ENCODE results near the gene SENP3.

Gene SENP3

GRCh38 chr17:7577327-7578199 is 15.8 kb downstream of the SENP3 start:
- no peak for DNase-seq (ENCODE audit: low read depth in 2 of 2)

DNA sequence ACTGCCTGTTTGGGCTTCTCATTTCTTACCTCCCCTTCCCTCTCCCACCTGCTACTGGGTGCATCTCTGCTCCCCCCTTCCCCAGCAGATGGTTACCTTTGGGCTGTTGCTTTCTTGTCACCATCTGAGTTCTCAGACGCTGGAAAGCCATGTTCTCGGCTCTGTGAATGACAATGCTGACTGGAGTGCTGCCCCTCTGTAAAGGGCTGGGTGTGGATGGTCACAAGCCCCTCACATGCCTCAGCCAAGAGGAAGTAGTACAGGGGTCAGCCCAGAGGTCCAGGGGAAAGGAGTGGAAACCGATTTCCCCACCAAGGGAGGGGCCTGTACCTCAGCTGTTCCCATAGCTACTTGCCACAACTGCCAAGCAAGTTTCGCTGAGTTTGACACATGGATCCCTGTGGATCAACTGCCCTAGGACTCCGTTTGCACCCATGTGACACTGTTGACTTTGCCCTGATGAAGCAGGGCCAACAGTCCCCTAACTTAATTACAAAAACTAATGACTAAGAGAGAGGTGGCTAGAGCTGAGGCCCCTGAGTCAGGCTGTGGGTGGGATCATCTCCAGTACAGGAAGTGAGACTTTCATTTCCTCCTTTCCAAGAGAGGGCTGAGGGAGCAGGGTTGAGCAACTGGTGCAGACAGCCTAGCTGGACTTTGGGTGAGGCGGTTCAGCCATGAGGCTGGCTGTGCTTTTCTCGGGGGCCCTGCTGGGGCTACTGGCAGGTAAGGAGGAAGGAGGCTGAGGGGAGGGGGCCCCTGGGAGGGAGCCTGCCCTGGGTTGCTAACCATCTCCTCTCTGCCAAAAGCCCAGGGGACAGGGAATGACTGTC is 17.5 kb downstream of the SENP3 start, which contains the start of gene CD68:
Gene CD68, plus strand, starts transcription at position 638 of the 833 bp plus-strand sequence. Its CDS starts 40 bp downstream, at position 678.
- peak in 1 of 2 donors; percentile 51 for DNase-seq (ENCODE audit: low read depth in 2 of 2)

DNA sequence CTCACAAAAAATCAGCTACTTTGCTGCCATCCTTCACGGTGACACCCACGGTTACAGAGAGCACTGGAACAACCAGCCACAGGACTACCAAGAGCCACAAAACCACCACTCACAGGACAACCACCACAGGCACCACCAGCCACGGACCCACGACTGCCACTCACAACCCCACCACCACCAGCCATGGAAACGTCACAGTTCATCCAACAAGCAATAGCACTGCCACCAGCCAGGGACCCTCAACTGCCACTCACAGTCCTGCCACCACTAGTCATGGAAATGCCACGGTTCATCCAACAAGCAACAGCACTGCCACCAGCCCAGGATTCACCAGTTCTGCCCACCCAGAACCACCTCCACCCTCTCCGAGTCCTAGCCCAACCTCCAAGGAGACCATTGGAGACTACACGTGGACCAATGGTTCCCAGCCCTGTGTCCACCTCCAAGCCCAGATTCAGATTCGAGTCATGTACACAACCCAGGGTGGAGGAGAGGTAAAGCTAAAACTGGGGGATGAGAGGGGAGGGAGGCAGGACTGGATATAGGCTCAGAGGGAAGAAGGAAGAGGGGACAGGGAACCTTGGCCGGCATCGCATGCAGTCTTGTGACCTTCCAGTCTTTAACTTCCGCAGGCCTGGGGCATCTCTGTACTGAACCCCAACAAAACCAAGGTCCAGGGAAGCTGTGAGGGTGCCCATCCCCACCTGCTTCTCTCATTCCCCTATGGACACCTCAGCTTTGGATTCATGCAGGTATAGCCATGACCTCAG is 18.3 kb downstream of the SENP3 start:
- DNase-seq (ENCODE audit: low read depth in 2 of 2), result no peak

GRCh38 chr17:7580604-7581575 is 19.2 kb downstream of the SENP3 start:
- DNase-seq (ENCODE audit: low read depth in 2 of 2), result no peak

DNA sequence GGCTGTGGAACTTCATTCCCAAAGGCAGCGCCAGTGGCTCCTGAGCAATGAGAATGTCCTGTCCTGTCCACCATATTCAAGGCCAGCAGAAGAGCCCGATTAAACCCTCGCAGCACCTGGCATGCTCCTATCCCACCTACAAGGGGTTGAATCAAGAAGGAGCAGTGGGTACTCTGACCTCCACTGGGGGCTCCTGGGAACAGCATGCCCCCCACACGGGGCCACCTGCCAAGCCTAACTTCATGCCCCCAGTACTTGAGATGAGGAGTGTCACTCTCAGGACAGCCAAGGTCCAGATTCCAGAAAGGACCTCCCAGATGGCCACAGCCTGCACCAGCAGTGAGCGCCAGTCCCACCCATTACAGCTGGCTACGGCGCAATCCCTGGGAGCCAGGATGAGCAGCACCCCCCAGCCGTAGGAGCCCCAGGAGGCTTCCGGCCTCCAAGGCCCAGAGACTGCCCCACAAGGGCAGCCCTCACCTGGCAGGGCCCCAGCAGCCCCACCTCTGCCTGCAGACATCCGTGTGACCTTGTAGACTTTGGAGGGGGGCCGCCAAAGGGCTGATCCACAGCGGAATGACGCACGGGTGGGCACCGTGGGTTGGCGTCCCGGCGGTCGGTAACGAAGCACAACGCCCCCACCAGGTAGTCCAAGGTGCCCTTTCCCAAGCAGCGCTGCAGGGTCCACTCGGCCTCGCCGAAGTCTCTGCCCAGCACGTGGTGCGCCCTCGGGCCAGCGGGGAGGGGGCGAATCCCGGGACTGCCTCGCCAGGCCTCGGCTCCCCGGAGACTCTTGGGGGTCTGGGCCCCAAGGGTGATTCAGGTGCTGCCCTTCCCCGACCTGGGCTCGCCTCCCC is 20.9 kb downstream of the SENP3 start:
- no peak for DNase-seq (ENCODE audit: low read depth in 2 of 2)

DNA sequence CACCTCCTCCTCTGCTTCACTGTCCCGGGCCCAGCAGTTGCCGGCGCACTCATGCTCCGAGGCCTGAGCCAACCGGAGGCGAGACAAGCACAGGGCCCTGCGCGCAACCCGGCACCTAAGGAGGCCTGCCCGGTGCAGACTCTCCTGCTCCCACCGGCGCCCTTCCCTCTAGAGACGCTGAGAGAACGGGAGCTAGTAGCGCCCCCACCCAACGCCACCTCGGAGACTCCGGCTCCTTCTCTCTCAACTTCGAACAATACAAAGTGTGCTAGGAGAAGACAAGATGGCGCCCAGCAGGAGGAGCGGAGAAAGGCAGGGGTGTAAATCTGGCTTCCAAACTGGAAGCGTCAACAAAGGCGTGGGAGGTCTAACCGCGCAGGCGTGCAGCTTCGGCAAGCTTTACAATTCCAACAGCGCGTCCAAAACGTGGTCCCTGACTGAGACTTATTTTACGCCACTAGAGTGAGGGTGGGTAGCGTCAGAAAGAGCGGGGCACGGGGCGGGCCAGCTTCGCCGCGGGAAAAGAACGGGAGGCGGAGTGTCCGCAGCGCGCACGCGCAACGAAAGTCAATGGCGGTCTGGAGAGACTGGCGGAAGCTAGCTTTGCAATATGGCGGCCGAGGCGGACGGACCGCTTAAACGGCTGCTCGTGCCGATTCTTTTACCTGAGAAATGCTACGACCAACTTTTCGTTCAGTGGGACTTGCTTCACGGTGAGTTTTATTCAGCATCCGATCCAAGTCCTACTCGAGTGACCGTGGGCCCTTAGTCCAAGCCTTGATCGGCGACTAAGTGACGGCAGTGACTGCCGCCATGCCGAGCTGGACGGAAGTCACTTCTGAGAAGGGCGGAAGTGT is 21.8 kb downstream of the SENP3 start, which contains the start of gene MPDU1:
Gene MPDU1, plus strand, starts transcription at position 600 of the 857 bp plus-strand sequence. Its CDS starts 11 bp downstream, at position 611.
- peak; percentile 84 for DNase-seq (ENCODE audit: low read depth in 2 of 2)

GRCh38 chr17:7586673-7587419 is 25.1 kb downstream of the SENP3 start:
- no peak for DNase-seq (ENCODE audit: low read depth in 2 of 2)

GRCh38 chr17:7587420-7588151 is 25.9 kb downstream of the SENP3 start:
- DNase-seq (ENCODE audit: low read depth in 2 of 2), result no peak

GRCh38 chr17:7588553-7589203 is 27.0 kb downstream of the SENP3 start:
- no peak for DNase-seq (ENCODE audit: low read depth in 2 of 2)

DNA sequence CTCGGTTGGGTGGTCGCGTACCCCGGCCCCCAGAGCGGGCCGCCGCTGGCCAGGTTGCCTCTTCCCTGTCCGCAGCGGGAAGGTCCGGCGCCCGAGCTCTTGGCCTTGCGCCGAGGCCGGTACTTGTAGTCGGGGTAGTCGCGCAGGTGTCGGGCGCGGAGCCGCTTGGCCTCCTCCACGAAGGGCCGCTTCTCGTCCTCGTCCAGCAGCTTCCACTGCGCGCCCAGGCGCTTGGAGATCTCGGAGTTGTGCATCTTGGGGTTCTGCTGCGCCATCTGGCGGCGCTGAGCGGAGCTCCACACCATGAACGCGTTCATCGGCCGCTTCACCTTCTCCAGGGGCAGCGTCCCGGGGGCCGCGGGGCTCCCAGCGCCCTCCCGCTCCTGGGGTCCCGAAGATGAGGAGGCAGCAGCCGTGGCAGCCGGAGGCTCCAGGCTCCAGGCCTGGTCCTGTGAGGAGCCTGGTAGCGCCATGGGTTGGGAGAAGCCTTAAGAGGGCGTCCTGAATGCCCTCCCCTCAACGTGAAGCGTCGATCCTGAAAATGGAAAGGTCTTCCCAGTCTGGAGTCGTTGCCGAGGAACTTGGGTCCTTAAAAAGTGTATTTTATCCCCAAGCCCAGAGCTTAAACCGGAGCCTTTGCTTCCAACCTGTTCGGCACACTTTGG is 27.6 kb downstream of the SENP3 start:
- no peak for DNase-seq (ENCODE audit: low read depth in 2 of 2)

- no peak for DNase-seq (ENCODE audit: low read depth in 2 of 2)
Observed at GRCh38 chr17:7589891-7590691, 28.4 kb downstream of the SENP3 start, which contains the start of gene SOX15. Gene SOX15 (minus strand): TSS chr17:7590094. CDS start chr17:7589676, 418 bp downstream.

DNA sequence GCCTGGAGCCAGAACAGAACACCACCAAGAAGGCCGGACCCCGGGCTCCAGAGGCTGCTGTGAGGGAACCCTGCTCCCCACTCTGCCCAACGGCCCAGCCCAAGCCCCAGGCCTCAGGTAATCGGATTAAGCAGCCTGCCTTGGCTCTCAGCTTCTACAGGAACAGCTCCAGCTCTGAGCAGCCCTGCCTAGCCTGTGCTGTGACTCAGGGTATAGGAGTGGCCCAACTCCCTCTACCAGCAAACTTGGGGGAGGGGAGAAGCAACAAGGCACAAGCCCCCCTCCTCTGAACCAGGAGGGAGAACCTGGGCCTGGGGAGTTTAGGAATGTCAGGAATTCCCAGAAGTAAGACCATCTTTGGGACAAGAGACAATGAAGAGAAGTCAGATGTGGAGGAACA is 29.0 kb downstream of the SENP3 start:
- no peak for DNase-seq (ENCODE audit: low read depth in 2 of 2)

GRCh38 chr17:7591596-7591995 is 29.9 kb downstream of the SENP3 start:
- DNase-seq (ENCODE audit: low read depth in 2 of 2), result no peak

DNA sequence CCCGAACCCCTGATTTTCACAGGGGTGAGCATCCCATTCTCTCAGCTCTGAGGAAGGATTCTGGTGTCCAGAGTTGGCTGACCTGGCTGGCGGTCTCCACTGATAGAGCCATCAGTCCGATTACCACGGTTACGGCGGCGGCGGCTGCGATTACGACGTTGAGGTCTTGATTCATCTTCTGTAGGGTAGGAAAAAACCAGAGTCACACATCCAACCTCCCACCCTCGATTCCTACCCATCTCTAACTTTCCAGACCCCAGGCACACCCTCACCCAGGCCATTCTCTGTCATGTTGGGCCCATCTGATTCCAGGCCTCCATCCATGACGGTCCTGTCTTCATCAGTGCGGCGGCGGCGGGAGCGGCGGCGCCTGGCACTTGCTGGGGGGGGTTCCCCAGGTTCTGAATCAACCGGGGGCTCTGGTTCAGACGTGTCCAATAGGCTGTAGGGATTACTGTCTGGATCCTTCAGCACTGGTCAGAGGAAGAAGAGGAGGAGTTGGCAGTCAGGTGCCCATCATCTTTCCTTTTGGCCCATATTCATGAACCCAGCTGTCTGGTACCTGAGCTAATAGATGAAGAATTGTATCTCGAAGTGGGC is 30.8 kb downstream of the SENP3 start:
- DNase-seq (ENCODE audit: low read depth in 2 of 2), result no peak

GRCh38 chr17:7593296-7593695 is 31.6 kb downstream of the SENP3 start:
- DNase-seq (ENCODE audit: low read depth in 2 of 2), result no peak

All from stimulated activated CD4-positive, alpha-beta T cell treated with anti-CD3 and anti-CD28 coated beads, Interleukin-1b, Interleukin-23, amount 100 ng/mL, for 1 hour (primary cell).